Measurements from ENCODE around the gene NGLY1.

NGLY1 gene

GRCh38 chr3:25782938-25783660 lies at the start of gene NGLY1:
TSS of gene NGLY1 (minus strand) at chr3:25783443. CDS start at chr3:25783390, 53 bp downstream.
- DNase-seq, result peak; percentile 30 to 49

- DNase-seq, result no peak
Measured at GRCh38 chr3:25831578-25831977, 48.3 kb upstream of the NGLY1 start.

GRCh38 chr3:25830373-25831280 lies 47.4 kb upstream of the NGLY1 start:
- DNase-seq, result no peak

- DNase-seq, result no peak
Measured at GRCh38 chr3:25826510-25826909, 43.3 kb upstream of the NGLY1 start.

- DNase-seq, result no peak
Measured at GRCh38 chr3:25823314-25823713, 40.1 kb upstream of the NGLY1 start.

- DNase-seq, result no peak
Measured at GRCh38 chr3:25821746-25822573, 38.7 kb upstream of the NGLY1 start.

- no peak for DNase-seq
Measured at GRCh38 chr3:25820816-25821486, 37.7 kb upstream of the NGLY1 start.

GRCh38 chr3:25820366-25820765 lies 37.1 kb upstream of the NGLY1 start:
- no peak for DNase-seq

- DNase-seq, result no peak
Measured at GRCh38 chr3:25818335-25818734, 35.1 kb upstream of the NGLY1 start.

- no peak for DNase-seq
Measured at GRCh38 chr3:25817638-25818037, 34.4 kb upstream of the NGLY1 start.

- no peak for DNase-seq
Measured at GRCh38 chr3:25817107-25817506, 33.9 kb upstream of the NGLY1 start.

GRCh38 chr3:25812644-25813043 lies 29.4 kb upstream of the NGLY1 start:
- DNase-seq, result no peak

GRCh38 chr3:25804676-25805075 lies 21.4 kb upstream of the NGLY1 start:
- no peak for DNase-seq

GRCh38 chr3:25803833-25804232 lies 20.6 kb upstream of the NGLY1 start:
- no peak for DNase-seq

- DNase-seq, result no peak
Measured at GRCh38 chr3:25801786-25802185, 18.5 kb upstream of the NGLY1 start.

- peak; percentile 68 to 77 for DNase-seq
Measured at GRCh38 chr3:25789596-25790556, 6.6 kb upstream of the NGLY1 start, which contains the start of gene OXSM. TSS of gene OXSM (plus strand) at chr3:25790090. CDS start at chr3:25791021, 931 bp downstream.

GRCh38 chr3:25789209-25789595 lies 6.0 kb upstream of the NGLY1 start:
- no peak for DNase-seq

- DNase-seq, result no peak
Measured at GRCh38 chr3:25787689-25788088, 4.4 kb upstream of the NGLY1 start.

- no peak for DNase-seq
Measured at GRCh38 chr3:25785826-25786225, 2.6 kb upstream of the NGLY1 start.

- DNase-seq, result no peak
Measured at GRCh38 chr3:25784971-25785370, 1.7 kb upstream of the NGLY1 start.

Measured in NCI-H1930 (cell line).